Breast epithelium (tissue), 4 donors: ENCODE data around the gene CHIT1. TPM values are rescaled to one million over a fixed set of nuclear protein-coding genes. Genes with fewer than 3 reads are reported as not detected.
A peak's percentile ranks its signal among the peaks of the same experiment; 100 is the strongest.

Experiments used
- DNase-seq, 2 donors: peaks; one replicate each; pipeline ENCODE4 v3.0.0-alpha.2; 2019; ENCODE audit warnings: low spot score in 2 of 2
- H3K27ac ChIP-seq, 2 donors: fragments of 200-600 bp; sonication (generic) in 1 of 2; one replicate each; pipeline ENCODE4 v1.5.1; 2016 to 2019; ENCODE audit warnings: mild to moderate bottlenecking in 1 of 2
- H3K27me3 ChIP-seq, 2 donors: fragments of 200-600 bp; sonication (generic) in 1 of 2; one replicate each; pipeline versions ENCODE4 v1.5.1 to v1.6.0; 2017 to 2019; ENCODE audit warnings: control low read depth in 1 of 2, mild to moderate bottlenecking in 1 of 2
- H3K36me3 ChIP-seq: fragments of 200-600 bp; one replicate; pipeline ENCODE4 v1.5.1; 2019
- H3K4me1 ChIP-seq, 2 donors: fragments of 200-600 bp; sonication (generic); one replicate each; pipeline ENCODE4 v1.5.1; 2016 to 2019; ENCODE audit warnings: control low read depth in 1 of 2
- H3K4me3 ChIP-seq, 3 donors: fragments of 200-600 bp; sonication (generic); 1 replicate in 2 of 3; 2 replicates in 1 of 3; pipeline ENCODE4 v1.5.1; 2016 to 2019; ENCODE audit warnings: mild to moderate bottlenecking in 3 of 3, moderate library complexity in 2 of 3
- H3K9me3 ChIP-seq, 2 donors: fragments of 200-600 bp; sonication (generic) in 1 of 2; one replicate each; pipeline ENCODE4 v1.5.1; 2016 to 2019; ENCODE audit warnings: control low read depth in 1 of 2
- POLR2A ChIP-seq: fragments of 450-650 bp; IDR thresholded peaks from one replicate; pipeline ENCODE4 v1.6.1; 2016; ENCODE audit warnings: antibody characterized with exemption, mild to moderate bottlenecking, moderate library complexity
- POLR2AphosphoS5 ChIP-seq, 3 donors: sonication (generic); formaldehyde crosslinking; IDR thresholded peaks; one replicate each; pipeline ENCODE4 v1.6.1; 2017; ENCODE audit warnings: antibody characterized with exemption in 3 of 3
- intact Hi-C: fragments of 100-400 bp; cut with DNase I; formaldehyde crosslinking; loops from one replicate; pipeline ENCODE4 v1.15.1; 2023; ENCODE audit warnings: low total_unique reads
- total RNA-seq, 3 donors: library from RNA; depleted of rRNA; stranded (reverse); fragments of >200 nt; gene quantifications; one replicate each; pipeline ENCODE4 v1.1.0, GENCODE V29; 2016
- TF ChIP-seq, protein P1 (sequence below), 3 donors: fragments of 450-650 bp; IDR thresholded peaks; one replicate each; pipeline ENCODE4 v1.5.1; 2016 to 2017; ENCODE audit warnings: antibody characterized with exemption in 3 of 3, mild to moderate bottlenecking in 3 of 3, moderate library complexity in 3 of 3

CHIT1 gene
- total RNA-seq, 3 donors from 2014 or later = 5.1 to 15.2 TPM; not detected in 1

GRCh38 chr1:203273206-203273868, 43.9 kb upstream of the CHIT1 start:
- peak; percentile 84 to 86 for DNase-seq
- no peaks in the 10 kb centered on the region for H3K27me3 ChIP-seq
- peaks cover 4 to 20% of the 10 kb centered on the region in 2 donors for H3K4me1 ChIP-seq
- H3K4me3 ChIP-seq = peak overlapping the region; percentile 1 to 50 (median 28)
- no peaks in the 10 kb centered on the region for H3K36me3 ChIP-seq
- TF ChIP-seq, protein P1, sequence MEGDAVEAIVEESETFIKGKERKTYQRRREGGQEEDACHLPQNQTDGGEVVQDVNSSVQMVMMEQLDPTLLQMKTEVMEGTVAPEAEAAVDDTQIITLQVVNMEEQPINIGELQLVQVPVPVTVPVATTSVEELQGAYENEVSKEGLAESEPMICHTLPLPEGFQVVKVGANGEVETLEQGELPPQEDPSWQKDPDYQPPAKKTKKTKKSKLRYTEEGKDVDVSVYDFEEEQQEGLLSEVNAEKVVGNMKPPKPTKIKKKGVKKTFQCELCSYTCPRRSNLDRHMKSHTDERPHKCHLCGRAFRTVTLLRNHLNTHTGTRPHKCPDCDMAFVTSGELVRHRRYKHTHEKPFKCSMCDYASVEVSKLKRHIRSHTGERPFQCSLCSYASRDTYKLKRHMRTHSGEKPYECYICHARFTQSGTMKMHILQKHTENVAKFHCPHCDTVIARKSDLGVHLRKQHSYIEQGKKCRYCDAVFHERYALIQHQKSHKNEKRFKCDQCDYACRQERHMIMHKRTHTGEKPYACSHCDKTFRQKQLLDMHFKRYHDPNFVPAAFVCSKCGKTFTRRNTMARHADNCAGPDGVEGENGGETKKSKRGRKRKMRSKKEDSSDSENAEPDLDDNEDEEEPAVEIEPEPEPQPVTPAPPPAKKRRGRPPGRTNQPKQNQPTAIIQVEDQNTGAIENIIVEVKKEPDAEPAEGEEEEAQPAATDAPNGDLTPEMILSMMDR (IDR thresholded peaks at IDR 0.05) = peak; percentile 98 to 99 (median 99)
- TF ChIP-seq POLR2AphosphoS5 (IDR thresholded peaks at IDR 0.05) (peak; percentile 57 to 75 (median 75)), POLR2A (no peak)
- H3K9me3 ChIP-seq = no peaks in the 10 kb centered on the region
- H3K27ac ChIP-seq = peak overlapping the region; percentile 67 to 73
- intact Hi-C loops = loop anchor here (5.0 to 10.0 kb wide), 3 partner anchors 59 to 239 kb away; no protein-coding TSS in a partner anchor

DNA sequence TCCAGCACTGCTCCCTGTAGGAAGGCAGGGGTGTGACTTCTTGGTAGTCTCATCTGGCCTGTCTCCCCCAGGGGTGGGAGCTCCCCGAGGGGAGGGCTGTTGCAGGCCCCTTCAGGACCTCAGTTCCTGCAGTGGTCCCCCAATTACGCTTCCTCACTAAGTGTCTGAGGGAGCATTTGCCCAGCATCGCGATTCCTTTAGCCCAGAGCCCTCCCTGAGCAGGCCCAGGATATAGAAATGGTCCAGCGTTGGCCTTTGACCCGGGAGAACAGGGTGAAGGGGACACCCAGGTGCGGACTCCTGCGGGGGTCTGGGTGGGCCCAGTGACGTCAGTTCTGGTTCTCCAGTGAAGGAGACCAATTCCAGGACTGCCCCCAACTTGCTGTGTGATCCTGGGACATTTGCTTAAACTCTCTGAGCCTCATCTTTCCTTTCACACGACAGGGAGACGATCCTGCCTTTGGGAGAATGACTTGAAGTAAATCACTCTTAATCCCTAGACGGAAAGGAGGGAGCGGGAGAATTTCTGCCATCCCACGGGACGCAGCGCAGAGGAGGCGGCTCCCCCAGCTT, 43.2 kb upstream of the CHIT1 start:
- H3K9me3 ChIP-seq = no peaks in the 10 kb centered on the region
- intact Hi-C loops = loop anchor here (5.0 to 10.0 kb wide), 3 partner anchors 60 to 238 kb away; no protein-coding TSS in a partner anchor
- no peak for DNase-seq
- no peaks in the 10 kb centered on the region for H3K27me3 ChIP-seq
- peaks cover under 1 to 14% of the 10 kb centered on the region in 2 donors for H3K4me1 ChIP-seq
- H3K27ac ChIP-seq = peak overlapping the region; percentile 67 to 73
- peak overlapping the region in 2 of 3 donors; percentile 28 to 50 for H3K4me3 ChIP-seq
- TF ChIP-seq POLR2AphosphoS5 (IDR thresholded peaks at IDR 0.05) (no peak), POLR2A (no peak)
- TF ChIP-seq, protein P1 (IDR thresholded peaks at IDR 0.05) = no peak
- H3K36me3 ChIP-seq = no peaks in the 10 kb centered on the region

- Histone ChIP-seq H3K4me1 (peaks cover 0 to 11% of the 10 kb centered on the region in 2 donors), H3K4me3 (no peak overlapping the region), H3K36me3 (no peaks in the 10 kb centered on the region), H3K27me3 (no peaks in the 10 kb centered on the region), H3K9me3 (no peaks in the 10 kb centered on the region), H3K27ac (no peak overlapping the region)
- intact Hi-C loops = loop anchor here (5.0 to 10.0 kb wide), 3 partner anchors 60 to 237 kb away; no protein-coding TSS in a partner anchor
- TF ChIP-seq POLR2A = no peak
- TF ChIP-seq POLR2AphosphoS5 (IDR thresholded peaks at IDR 0.05) = no peak
- TF ChIP-seq, protein P1 (IDR thresholded peaks at IDR 0.05) = no peak
- no peak for DNase-seq
Measured at GRCh38 chr1:203271962-203272632, 42.6 kb upstream of the CHIT1 start.

DNA sequence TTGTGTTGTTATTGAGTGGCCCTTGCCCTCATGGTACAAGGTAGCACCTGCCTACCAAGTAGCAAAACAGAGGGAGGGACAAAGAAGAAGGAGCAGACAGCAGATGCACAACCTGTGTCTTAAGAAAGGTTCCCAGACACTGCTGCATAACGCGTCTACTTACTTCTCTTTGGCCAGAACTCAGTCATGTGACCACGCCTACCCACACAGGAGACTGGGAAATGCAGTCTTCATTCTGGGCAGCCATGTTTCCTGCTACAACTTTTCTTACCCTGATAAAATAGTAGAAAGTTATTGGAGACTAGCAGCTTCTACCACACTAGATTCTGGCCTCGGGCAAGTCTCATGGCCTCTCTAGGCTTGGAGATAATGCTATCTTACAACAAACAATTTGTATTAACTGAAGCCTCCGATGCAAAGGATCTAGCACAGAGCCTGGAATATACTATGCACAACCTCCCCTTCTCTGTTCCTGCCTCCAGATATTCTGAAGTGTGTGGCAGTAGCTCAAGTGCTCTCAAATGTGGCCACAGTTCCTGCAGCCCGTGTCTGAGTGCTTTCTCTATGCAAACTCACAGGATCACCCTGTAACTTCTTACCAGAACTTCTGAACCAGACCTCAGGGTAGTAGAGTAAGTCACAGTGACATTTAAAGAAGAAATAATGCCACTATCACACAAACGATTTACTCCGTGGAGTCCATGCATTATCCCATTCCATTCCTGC, 41.7 kb upstream of the CHIT1 start:
- H3K4me1 ChIP-seq = peaks cover 0 to 11% of the 10 kb centered on the region in 2 donors
- TF ChIP-seq, protein P1 (IDR thresholded peaks at IDR 0.05) = no peak
- TF ChIP-seq POLR2A = no peak
- TF ChIP-seq POLR2AphosphoS5 (IDR thresholded peaks at IDR 0.05) = no peak
- H3K4me3 ChIP-seq = no peak overlapping the region
- H3K27me3 ChIP-seq = no peaks in the 10 kb centered on the region
- H3K27ac ChIP-seq = no peak overlapping the region
- intact Hi-C loops = loop anchor here (5.0 to 10.0 kb wide), 3 partner anchors 61 to 236 kb away; no protein-coding TSS in a partner anchor
- DNase-seq = peak in 1 of 2 donors; percentile 78
- no peaks in the 10 kb centered on the region for H3K36me3 ChIP-seq
- no peaks in the 10 kb centered on the region for H3K9me3 ChIP-seq
